OCI-LY7 (cell line): Measurements from ENCODE around the gene PSMC3. TPM values are rescaled to one million over a fixed set of nuclear protein-coding genes. Genes with fewer than 3 reads are reported as not detected.

ENCODE experiments used
- Bru-seq: library from RNA; stranded (reverse); fragments of 400-500 nt; gene quantifications from one replicate; lab custom pipeline; 2021; lab: Mats Ljungman, UMichigan
- BruChase-seq, 2 experiments: library from RNA; stranded (reverse); fragments of 400-500 nt; gene quantifications; one replicate each; lab custom pipeline; 2021; lab: Mats Ljungman, UMichigan
- BruUV-seq: library from RNA; stranded (reverse); fragments of 400-500 nt; replicated peaks from 2 replicates; lab custom pipeline; 2021; lab: Mats Ljungman, UMichigan
- CTCF ChIA-PET: fragments of 300-600 bp; sonication (Branson Sonifier 250); formaldehyde crosslinking; loops from one replicate; lab custom pipeline; 2022; ENCODE audit warnings: antibody characterized with exemption; ENCODE audit not compliant: unreplicated experiment; lab: Charles Lee
- POLR2A ChIA-PET: fragments of 300-600 bp; sonication (Branson Sonifier 250); formaldehyde crosslinking; loops from one replicate; lab custom pipeline; 2022; ENCODE audit warnings: antibody characterized with exemption; lab: Charles Lee
- DNase-seq: peaks from one replicate; pipeline ENCODE4 v3.0.0-alpha.2; 2015; ENCODE audit warnings: low spot score
- H2AFZ ChIP-seq: fragments of 200-600 bp; sonication (generic), shearing (Covaris generic); 2 replicates; pipeline ENCODE4 v1.6.1; 2014; ENCODE audit warnings: mild to moderate bottlenecking, antibody characterized with exemption, low read length, moderate library complexity
- H3K27ac ChIP-seq: fragments of 200-600 bp; sonication (generic); 2 replicates; pipeline ENCODE4 v1.5.1; 2014; ENCODE audit warnings: mixed run types, low read depth, mild to moderate bottlenecking, moderate library complexity, low read length, inconsistent platforms; ENCODE audit not compliant: poor library complexity, severe bottlenecking
- H3K36me3 ChIP-seq: fragments of 200-600 bp; sonication (generic); 2 replicates; pipeline ENCODE4 v1.6.1; 2014; ENCODE audit warnings: mild to moderate bottlenecking, antibody characterized with exemption, low read length, moderate library complexity, mixed read lengths; ENCODE audit not compliant: insufficient read depth
- H3K4me1 ChIP-seq: fragments of 200-600 bp; sonication (generic); 2 replicates; pipeline ENCODE4 v1.5.1; 2014; ENCODE audit warnings: mild to moderate bottlenecking, low read length; ENCODE audit not compliant: insufficient read depth, poor library complexity, severe bottlenecking
- H3K4me2 ChIP-seq: fragments of 200-600 bp; sonication (generic); 2 replicates; pipeline ENCODE4 v1.6.1; 2014; ENCODE audit warnings: mild to moderate bottlenecking, low read length
- H3K4me3 ChIP-seq: fragments of 200-600 bp; sonication (generic); 2 replicates; pipeline ENCODE4 v1.5.1; 2014; ENCODE audit warnings: mild to moderate bottlenecking, low read depth, low read length; ENCODE audit not compliant: poor library complexity, severe bottlenecking
- H3K79me2 ChIP-seq: fragments of 200-600 bp; sonication (generic); 2 replicates; pipeline ENCODE4 v1.6.1; 2016; ENCODE audit warnings: low read depth, mild to moderate bottlenecking, low read length, moderate library complexity, mixed read lengths; ENCODE audit not compliant: insufficient read depth
- H3K9me2 ChIP-seq: fragments of 200-600 bp; sonication (generic); 2 replicates; pipeline ENCODE4 v1.6.1; 2016; ENCODE audit warnings: mild to moderate bottlenecking, low read length, mixed read lengths; ENCODE audit not compliant: insufficient read depth
- H3K9me3 ChIP-seq: fragments of 200-600 bp; sonication (generic); 2 replicates; pipeline ENCODE4 v1.6.1; 2014; ENCODE audit warnings: mild to moderate bottlenecking, mixed run types, low read length, mixed read lengths
- H4K20me1 ChIP-seq: fragments of 200-600 bp; sonication (generic); 2 replicates; pipeline ENCODE4 v1.6.1; 2014; ENCODE audit warnings: mild to moderate bottlenecking, antibody characterized with exemption, low read length, moderate library complexity, mixed read lengths; ENCODE audit not compliant: insufficient read depth
- CTCF ChIP-seq: fragments of 200-600 bp; sonication (generic); conservative IDR thresholded peaks from 2 replicates; pipeline ENCODE4 v1.5.1; 2014; ENCODE audit warnings: mild to moderate bottlenecking, antibody characterized with exemption, low read length, moderate library complexity, mixed read lengths
- EZH2phosphoT487 ChIP-seq: fragments of 200-600 bp; sonication (generic); IDR thresholded peaks from 2 replicates; pipeline ENCODE4 v1.6.1; 2018; ENCODE audit warnings: low read depth, borderline replicate concordance, mild to moderate bottlenecking, mixed run types, antibody characterized with exemption, low read length, moderate library complexity, mixed read lengths
- intact Hi-C: fragments of 100-400 bp; cut with micrococcal nuclease; formaldehyde crosslinking; loops from one replicate; pipeline ENCODE4 v1.10.0; 2022; ENCODE audit not compliant: unreplicated experiment
- long read RNA-seq: library from polyadenylated mRNA; stranded (forward); transcript quantifications from one replicate; pipeline ENCODE4 v2.0.0, GENCODE V29; 2022
- total RNA-seq, 2 experiments: library from RNA; depleted of rRNA in 1 of 2; stranded (reverse); fragments of >200 nt in 1 of 2; shearing (Covaris generic) in 1 of 2; gene quantifications; 2 replicates each; pipeline ENCODE4 v1.2.3, GENCODE V29; 2014 to 2022

Gene PSMC3
- total RNA-seq (2014; rRNA removed; shearing (Covaris generic)) = 122 and 135 TPM in 2 replicates
- 127 and 144 TPM in 2 replicates for total RNA-seq (2022)
- Bru-seq, nascent RNA = percentile 82 among the genes with signal in this experiment
- percentile 89 among the genes with signal in this experiment for BruChase-seq, experiment 1, labeled RNA remaining after a 6-hour chase
- percentile 82 among the genes with signal in this experiment for BruChase-seq, experiment 2, labeled RNA remaining after a 2-hour chase
- long read RNA-seq, transcript PSMC3-212 (12 exons, 1,373 nt) = major isoform, 316 of 412 reads
- long read RNA-seq, partial matches to known transcripts = 44 of 412 reads
- long read RNA-seq, other reads (novel, unspliced or antisense) = 52 of 412 reads

- Histone ChIP-seq H3K4me3 (peak within 1 kb of the TSS; percentile 88), H3K9me2 (no peaks in the 10 kb centered on the region), H3K36me3 (peaks cover 42% of the 10 kb centered on the region), H3K79me2 (peaks cover 19% of the 10 kb centered on the region), H3K27ac (peak within 1 kb of the TSS; percentile 47), H2AFZ (peak within 1 kb of the TSS; percentile 93), H3K4me1 (peaks cover 17% of the 10 kb centered on the region), H4K20me1 (no peaks in the 10 kb centered on the region), H3K4me2 (peak within 1 kb of the TSS; percentile 100), H3K9me3 (no peaks in the 10 kb centered on the region)
- intact Hi-C loops = loop anchor here (1.0 kb wide), 1 partner anchor 157 kb away; no protein-coding TSS in a partner anchor
- ChIA-PET CTCF (interaction anchor here (0.5 to 0.6 kb wide), 2 partner anchors 28 to 154 kb away, joined by 4 read pairs; no protein-coding TSS in a partner anchor), POLR2A (interaction anchor here (0.6 to 1.2 kb wide), 5 partner anchors 9 to 498 kb away, joined by 3 to 6 read pairs (median 3); partner anchors contain the start of gene SLC39A13)
- DNase-seq = peak; percentile 99
- BruUV-seq = no TSS peak
- no peak for TF ChIP-seq EZH2phosphoT487
Measured at GRCh38 chr11:47426062-47426956, at the start of gene PSMC3. Gene PSMC3, minus strand, starts transcription at chr11:47426439. Its CDS starts 160 bp downstream, at chr11:47426279.

GRCh38 chr11:47470671-47471070, 44.4 kb upstream of the PSMC3 start:
- no peak overlapping the region for H3K4me3 ChIP-seq
- H3K9me3 ChIP-seq = no peaks in the 10 kb centered on the region
- ChIA-PET POLR2A (interaction anchor here (0.6 to 1.1 kb wide), 2 partner anchors 10 to 761 kb away, joined by 3 to 4 read pairs; no protein-coding TSS in a partner anchor), CTCF (interaction anchor here (0.6 kb wide), 1 partner anchor 119 kb away, joined by 3 read pairs; no protein-coding TSS in a partner anchor)
- H3K36me3 ChIP-seq = peaks cover 98% of the 10 kb centered on the region
- no peak for DNase-seq
- TF ChIP-seq CTCF (no peak), EZH2phosphoT487 (no peak)
- intact Hi-C loops = no loop called here
- H2AFZ ChIP-seq = no peak overlapping the region
- H3K27ac ChIP-seq = no peak overlapping the region
- no peaks in the 10 kb centered on the region for H3K4me1 ChIP-seq
- H3K9me2 ChIP-seq = no peaks in the 10 kb centered on the region
- H3K4me2 ChIP-seq = no peak overlapping the region
- no peaks in the 10 kb centered on the region for H3K79me2 ChIP-seq
- BruUV-seq = no TSS peak
- H4K20me1 ChIP-seq = no peaks in the 10 kb centered on the region
